Suppressor macrophage (primary cell): ENCODE data around the gene PBXIP1.

Experiments
- DNase-seq, 4 experiments: peaks; one replicate each; pipeline ENCODE4 v3.0.0-alpha.2; 2020 to 2022

Gene PBXIP1

GRCh38 chr1:154956544-154956941, 644 bp upstream of the PBXIP1 start:
- no peak for DNase-seq

GRCh38 chr1:154955039-154955717, 721 bp downstream of the PBXIP1 start:
- peak in 1 of 4 experiments; percentile 9 for DNase-seq

- no peak for DNase-seq
Observed at GRCh38 chr1:154954541-154954940, 1.4 kb downstream of the PBXIP1 start.

GRCh38 chr1:154953611-154954038, 2.3 kb downstream of the PBXIP1 start:
- DNase-seq, result no peak

GRCh38 chr1:154952664-154953063, 3.2 kb downstream of the PBXIP1 start:
- no peak for DNase-seq

DNA sequence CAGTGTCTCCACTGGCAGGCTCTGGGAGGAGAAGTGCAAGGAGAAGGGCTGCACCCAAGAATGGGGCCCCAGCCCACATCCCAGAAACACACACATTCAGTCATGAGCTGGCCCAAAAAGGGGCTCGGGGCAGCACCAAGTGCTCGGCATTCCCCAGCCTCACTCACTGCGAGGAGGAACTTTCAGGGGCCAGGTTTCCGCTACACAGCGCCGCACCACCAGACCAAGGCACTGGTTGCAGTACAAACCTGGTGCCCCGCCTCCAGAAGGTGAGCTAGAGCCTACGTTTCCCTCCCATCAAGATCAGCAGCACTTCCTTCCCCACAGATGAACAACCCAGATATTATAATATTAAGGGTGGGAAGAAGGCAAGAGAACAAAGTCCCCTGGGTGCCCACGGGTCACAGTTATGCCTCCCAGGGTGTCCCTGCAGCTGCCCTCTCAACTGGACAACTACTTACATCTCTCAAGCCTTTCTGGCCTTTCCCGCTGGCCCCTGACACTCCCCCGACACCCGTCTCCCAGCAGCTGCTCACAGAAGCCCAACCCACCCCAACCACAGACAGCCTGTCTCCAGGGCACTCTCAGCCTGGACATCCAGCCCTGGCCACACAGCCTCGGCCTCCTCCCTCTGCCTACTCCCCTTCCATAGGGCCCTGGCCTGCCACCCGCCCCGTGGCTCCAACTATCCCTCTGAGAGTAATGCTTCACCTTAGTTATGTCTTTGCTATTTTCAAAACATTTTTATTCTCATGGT, 3.8 kb downstream of the PBXIP1 start:
- DNase-seq, result no peak

- DNase-seq, result no peak
Observed at GRCh38 chr1:154948079-154948478, 7.8 kb downstream of the PBXIP1 start.

- DNase-seq, result no peak
Observed at GRCh38 chr1:154945962-154946850, 9.7 kb downstream of the PBXIP1 start.

- no peak for DNase-seq
Observed at GRCh38 chr1:154945160-154945961, 10.5 kb downstream of the PBXIP1 start.

DNA sequence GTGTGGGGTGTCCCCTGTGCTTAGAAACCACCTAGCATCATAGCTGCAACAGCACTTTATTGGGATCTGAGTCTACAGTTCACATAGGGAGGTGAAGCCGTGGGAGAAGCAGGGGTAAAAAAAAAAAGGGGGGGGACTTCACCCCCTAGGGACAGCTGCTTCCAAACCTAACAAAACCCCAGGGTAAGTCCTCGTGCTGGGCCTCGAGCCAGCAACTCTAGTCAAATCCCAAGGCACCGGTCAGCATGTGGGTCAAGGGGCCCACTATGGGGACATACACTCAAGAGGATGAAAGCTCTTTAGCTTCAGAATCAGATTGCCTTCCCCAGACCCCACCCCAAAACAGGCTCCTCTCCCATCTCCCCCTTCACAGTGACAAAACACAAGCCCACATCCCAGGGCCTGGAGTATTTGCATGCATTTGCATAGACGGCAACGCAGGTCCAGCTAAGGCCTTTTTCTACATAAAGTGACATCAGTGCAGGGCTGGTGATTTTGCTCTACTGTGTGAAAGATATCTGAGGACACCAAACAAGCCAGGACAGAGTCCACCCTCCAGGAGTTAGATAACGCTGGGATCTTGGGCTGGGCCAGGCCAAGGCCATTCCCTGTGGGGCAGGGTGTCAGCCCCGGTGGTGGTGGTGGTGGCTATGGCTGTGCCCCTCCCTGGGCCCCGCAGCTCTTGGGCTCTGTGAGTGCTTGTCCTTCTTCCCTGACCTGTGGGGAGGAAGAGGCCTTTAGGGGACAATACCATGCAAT, 11.3 kb downstream of the PBXIP1 start:
- no peak for DNase-seq

DNA sequence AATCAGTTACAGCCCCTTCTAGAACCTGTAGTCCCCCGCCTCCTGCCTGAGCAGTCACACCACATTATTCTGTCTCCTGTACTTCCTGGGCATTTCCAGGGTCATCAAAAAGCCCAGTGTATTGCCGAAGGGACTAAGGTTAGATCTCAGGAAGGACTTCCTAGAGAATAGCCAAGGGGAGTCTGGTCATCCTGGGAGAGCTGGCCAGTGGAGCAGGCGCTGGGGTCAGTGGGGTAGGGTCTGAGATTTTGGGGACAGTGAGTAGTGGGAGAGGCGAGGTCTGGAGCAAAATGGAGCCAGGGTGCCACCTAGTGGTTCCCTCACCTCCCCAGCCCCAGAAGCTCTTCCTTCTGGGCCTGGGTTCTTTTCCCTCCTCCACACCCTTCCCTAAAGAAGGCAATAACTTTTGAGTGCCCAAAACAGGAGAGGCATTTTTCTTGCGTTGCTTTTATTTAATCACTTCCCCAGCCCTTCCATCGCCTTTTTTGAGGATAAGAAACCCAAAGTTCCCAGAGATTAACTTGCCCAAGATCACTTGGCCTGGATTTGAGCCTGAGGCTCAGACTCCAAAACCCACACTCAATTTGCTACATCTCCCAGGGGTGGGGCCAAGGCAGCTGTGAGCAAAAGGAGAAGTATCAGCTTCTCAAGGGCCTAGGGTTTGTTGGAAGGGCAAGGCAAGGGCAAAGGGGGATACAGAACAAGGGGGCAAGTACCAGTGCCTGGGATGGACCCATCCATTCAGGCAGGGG, 12.1 kb downstream of the PBXIP1 start:
- peak; percentile 52 to 70 (median 66) for DNase-seq

DNA sequence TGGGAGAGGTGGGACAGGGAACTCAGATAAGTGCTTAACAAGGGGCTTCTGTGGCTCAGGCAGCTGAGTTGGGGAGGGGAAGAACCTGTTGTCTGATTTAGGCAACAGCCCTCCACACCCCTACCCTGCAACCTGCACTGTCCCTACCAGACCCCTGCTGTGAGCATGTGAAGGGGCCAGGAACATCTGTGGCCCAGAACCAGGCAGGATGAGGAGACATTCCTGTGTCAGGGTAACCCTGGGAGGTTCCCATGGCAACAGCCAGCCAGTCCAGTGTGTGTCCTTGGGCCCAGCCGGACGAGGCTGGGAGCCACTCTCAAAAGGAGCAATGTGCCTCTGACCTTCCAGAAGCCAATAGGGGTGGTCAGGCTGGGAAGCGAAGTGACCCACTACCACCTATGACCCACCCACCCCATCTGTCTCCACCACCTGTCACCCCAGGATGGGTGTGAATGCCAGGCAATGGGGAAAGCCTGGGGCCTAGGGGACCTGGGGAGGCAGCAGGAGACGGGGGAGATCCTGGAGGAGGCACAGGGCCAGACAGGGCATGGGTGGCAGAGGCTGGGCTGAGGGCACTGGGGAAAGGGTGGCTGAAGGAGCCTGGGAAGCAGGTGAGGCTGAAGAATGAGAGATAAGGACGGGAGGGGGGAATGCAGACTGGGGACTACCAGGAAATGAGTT, 14.4 kb downstream of the PBXIP1 start:
- DNase-seq, result no peak

DNA sequence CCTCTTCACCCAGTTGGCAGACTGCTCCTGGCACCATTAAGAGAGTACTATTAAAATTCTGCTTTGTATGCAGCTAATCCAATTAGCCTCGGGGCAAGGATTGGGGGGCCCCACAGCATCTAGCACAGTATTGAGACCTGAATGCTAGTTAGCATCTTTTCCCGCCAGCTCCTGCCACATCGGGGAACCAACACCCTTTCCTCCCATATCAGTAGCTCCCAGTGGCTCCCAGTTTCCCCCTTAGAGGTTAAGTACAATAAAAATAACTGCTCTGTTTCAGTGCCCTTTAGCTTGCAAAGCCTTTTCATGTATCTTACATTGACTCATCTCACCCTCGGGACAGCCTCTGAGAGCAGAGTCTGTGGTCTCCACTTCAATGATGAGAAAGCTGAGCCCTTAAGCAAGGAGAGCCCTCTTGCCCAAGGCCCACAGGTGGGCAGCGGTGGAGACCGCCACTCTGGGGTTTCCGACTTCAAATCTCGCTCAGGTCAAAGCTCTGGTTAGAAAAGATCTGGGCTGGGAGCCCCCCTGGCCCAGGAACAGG, 15.2 kb downstream of the PBXIP1 start:
- DNase-seq, result no peak

DNA sequence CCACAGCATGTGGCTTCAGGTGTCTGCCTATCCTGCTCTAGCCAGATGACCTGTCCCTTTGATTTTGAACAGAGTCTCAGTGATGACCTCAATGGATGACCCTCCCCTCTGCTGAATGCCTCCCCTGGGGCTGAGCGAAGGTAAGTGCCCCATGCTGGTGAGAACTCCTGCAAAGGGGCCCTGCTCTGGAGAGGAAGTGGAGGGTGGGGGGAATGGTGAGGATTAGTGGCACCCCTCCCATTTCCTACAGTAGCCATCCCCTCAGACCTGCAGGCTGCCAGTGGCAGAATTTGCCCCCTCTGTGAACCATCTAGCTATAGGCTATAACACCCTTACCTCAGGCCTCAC, 15.7 kb downstream of the PBXIP1 start:
- DNase-seq, result no peak

- DNase-seq, result peak in 1 of 4 experiments; percentile 42
Observed at GRCh38 chr1:154938604-154939399, 17.1 kb downstream of the PBXIP1 start.

GRCh38 chr1:154937988-154938386, 17.9 kb downstream of the PBXIP1 start:
- no peak for DNase-seq

DNA sequence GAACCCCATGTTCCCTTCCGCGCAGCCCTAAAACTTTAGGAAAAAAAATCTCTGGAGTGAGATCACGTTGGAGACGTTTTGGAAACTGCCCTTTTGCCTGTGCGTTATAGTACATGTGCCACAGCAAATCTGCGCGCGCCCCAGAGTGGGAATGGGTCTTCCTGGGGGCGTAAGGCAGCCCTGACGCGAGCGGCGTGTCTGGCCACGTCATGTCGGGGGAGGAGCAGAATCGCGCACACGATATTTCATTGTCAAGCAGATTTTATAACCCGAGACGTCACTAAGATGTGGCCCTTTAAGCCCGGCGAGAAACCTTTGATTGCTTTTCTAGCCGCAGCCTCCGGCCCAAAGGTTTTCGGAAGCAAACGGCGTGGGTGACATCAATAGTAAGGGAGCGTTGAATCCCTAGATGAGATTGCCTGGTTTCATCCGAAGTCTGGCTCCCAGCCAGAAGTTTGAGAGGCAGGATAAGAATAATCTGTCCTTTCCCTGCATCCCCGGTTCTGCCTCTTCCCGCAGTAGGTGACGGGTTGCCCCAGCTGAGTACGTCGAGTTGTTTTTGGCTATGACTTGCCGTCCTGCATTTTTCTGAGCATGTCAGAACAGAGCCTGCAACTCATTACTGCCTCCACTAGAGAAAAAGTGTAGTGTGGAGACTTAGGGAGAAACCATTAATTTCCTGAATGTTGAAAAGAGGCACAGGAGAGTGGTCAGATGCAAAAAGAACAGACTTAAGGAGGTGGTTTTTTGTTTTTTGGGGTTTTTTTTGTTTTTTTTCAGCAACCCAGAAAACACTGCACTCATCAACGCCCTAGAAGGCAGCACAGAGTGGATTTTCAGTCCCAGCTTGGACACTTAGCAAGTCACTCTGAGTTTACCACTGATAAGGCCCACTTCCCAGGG, 18.6 kb downstream of the PBXIP1 start:
- peak; percentile 92 to 96 (median 96) for DNase-seq

DNA sequence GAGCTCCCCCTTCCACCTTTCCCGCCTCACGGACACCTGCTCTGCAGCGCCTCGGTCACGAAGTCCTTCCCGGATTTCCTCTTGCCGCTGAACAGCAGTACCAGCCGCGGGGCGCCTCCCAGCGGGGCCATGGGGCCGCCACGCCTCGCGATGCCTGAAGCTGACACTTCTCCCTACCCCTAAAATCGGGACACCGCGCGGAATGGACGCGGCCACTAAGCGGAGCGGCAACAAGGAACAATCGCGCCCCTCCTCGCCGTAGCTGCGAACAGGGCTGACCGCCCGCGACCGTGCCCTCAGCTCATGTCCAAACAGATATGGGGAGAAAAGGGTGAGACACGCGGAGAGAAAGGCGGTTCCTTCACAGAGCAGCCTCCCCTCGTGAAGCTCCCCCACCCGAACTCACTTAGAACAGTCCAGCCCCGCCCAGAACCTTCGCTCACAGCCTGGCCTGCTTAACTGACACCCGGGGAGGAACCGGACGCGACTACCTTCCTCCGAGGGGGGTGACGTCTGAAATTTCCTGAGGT, 19.3 kb downstream of the PBXIP1 start, which contains the start of gene PMVK:
PMVK (minus strand) TSS at position 165 of the 530 bp plus-strand sequence; CDS start at position 131, 34 bp downstream.
- peak; percentile 95 to 98 (median 97) for DNase-seq
